ENCODE data around the gene MC1R.
"Not testable (repeated sequence)": the region's sequence is repeated elsewhere in the genome, so short reads cannot be mapped to it uniquely, and the experiment has no call there.

Gene MC1R

GRCh38 chr16:89918453-89919347 is at the start of gene MC1R:
Gene MC1R (plus strand): TSS chr16:89918862. CDS start chr16:89919259, 397 bp downstream.
- no peak for DNase-seq

- DNase-seq = no peak
Observed at GRCh38 chr16:89869911-89870310, 48.8 kb upstream of the MC1R start.

- DNase-seq = no peak
Observed at GRCh38 chr16:89870440-89870839, 48.2 kb upstream of the MC1R start.

GRCh38 chr16:89871895-89872294 is 46.8 kb upstream of the MC1R start:
- DNase-seq = no peak

GRCh38 chr16:89873109-89873971 is 45.3 kb upstream of the MC1R start, which contains the start of gene TCF25:
Gene TCF25 (plus strand): TSS chr16:89873592. CDS start chr16:89873668, 76 bp downstream.
- peak; percentile 71 for DNase-seq

- peak; percentile 78 for DNase-seq
Observed at GRCh38 chr16:89873972-89874689, 44.5 kb upstream of the MC1R start.

- DNase-seq = not testable (repeated sequence)
Observed at GRCh38 chr16:89879123-89879522, 39.5 kb upstream of the MC1R start.

GRCh38 chr16:89880477-89881367 is 37.9 kb upstream of the MC1R start:
- no peak for DNase-seq

- no peak for DNase-seq
Observed at GRCh38 chr16:89881368-89881730, 37.3 kb upstream of the MC1R start.

- DNase-seq = no peak
Observed at GRCh38 chr16:89883346-89884040, 35.2 kb upstream of the MC1R start.

- DNase-seq = no peak
Observed at GRCh38 chr16:89884041-89884421, 34.6 kb upstream of the MC1R start.

GRCh38 chr16:89887243-89887642 is 31.4 kb upstream of the MC1R start:
- DNase-seq = no peak

GRCh38 chr16:89890200-89890599 is 28.5 kb upstream of the MC1R start:
- no peak for DNase-seq

- no peak for DNase-seq
Observed at GRCh38 chr16:89890886-89891657, 27.6 kb upstream of the MC1R start.

GRCh38 chr16:89892055-89892630 is 26.5 kb upstream of the MC1R start:
- DNase-seq = no peak

- no peak for DNase-seq
Observed at GRCh38 chr16:89892635-89893034, 26.0 kb upstream of the MC1R start.

- DNase-seq = no peak
Observed at GRCh38 chr16:89893642-89894548, 24.8 kb upstream of the MC1R start.

- no peak for DNase-seq
Observed at GRCh38 chr16:89895482-89896250, 23.0 kb upstream of the MC1R start.

Measured in NCI-H774 (cell line).